Esophagus squamous epithelium (tissue), 4 donors: Measurements from ENCODE around the gene CDKAL1.

Experiments
- POLR2A ChIP-seq, 4 donors: fragments of 450-650 bp; IDR thresholded peaks; one replicate each; pipeline ENCODE4 v1.6.1; 2017; ENCODE audit warnings: antibody characterized with exemption in 4 of 4, mild to moderate bottlenecking in 4 of 4, moderate library complexity in 3 of 4
- TF ChIP-seq, protein P1 (sequence below), 6 experiments: fragments of 450-650 bp in 4 of 6; fragments of 200-600 bp in 2 of 6; sonication (generic) in 2 of 6; IDR thresholded peaks; one replicate each; pipeline ENCODE4 v1.5.1; 2016 to 2019; ENCODE audit warnings: antibody characterized with exemption in 6 of 6, mild to moderate bottlenecking in 4 of 6, moderate library complexity in 4 of 6

DNA sequence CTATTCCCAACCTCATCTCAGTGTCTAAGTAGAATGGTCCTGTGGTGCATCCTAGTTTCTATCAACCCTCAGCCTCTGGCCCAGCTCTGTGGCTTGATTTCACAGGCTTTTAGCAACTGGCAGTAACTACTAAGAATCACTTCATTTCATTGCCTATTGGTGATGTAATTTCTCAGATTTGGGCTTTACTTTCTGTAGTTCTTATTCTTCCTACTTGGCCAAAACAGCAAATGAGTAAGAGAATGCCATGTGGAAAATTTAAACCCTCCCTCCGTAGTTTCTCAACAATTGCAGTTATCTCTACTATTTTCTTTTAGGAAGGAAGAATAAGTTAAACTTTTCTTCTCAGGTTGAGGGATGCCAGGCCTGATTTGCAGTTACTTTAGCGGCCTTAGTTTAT, 387.3 kb downstream of the CDKAL1 start:
- TF ChIP-seq, protein P1, sequence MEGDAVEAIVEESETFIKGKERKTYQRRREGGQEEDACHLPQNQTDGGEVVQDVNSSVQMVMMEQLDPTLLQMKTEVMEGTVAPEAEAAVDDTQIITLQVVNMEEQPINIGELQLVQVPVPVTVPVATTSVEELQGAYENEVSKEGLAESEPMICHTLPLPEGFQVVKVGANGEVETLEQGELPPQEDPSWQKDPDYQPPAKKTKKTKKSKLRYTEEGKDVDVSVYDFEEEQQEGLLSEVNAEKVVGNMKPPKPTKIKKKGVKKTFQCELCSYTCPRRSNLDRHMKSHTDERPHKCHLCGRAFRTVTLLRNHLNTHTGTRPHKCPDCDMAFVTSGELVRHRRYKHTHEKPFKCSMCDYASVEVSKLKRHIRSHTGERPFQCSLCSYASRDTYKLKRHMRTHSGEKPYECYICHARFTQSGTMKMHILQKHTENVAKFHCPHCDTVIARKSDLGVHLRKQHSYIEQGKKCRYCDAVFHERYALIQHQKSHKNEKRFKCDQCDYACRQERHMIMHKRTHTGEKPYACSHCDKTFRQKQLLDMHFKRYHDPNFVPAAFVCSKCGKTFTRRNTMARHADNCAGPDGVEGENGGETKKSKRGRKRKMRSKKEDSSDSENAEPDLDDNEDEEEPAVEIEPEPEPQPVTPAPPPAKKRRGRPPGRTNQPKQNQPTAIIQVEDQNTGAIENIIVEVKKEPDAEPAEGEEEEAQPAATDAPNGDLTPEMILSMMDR (IDR thresholded peaks at IDR 0.05) = no peak
- TF ChIP-seq POLR2A (IDR thresholded peaks at IDR 0.05) = no peak
